Osteoblast (primary cell): ENCODE results near the gene GCN1. TPM values are rescaled to one million over a fixed set of nuclear protein-coding genes. Genes with fewer than 3 reads are reported as not detected.

Experiments
- DNase-seq: peaks from one replicate; pipeline ENCODE4 v3.0.0; 2011; ENCODE audit warnings: low spot score, mixed read lengths; ENCODE audit not compliant: insufficient read length; ENCODE audit errors: missing footprints
- H2AFZ ChIP-seq: 2 replicates; pipeline ENCODE4 v1.6.0; 2011; ENCODE audit warnings: mild to moderate bottlenecking, low read length
- H3K27ac ChIP-seq: 2 replicates; pipeline ENCODE4 v1.5.1; 2011; ENCODE audit warnings: mild to moderate bottlenecking, low read depth, low read length, moderate library complexity
- H3K27me3 ChIP-seq: 2 replicates; pipeline ENCODE4 v1.6.0; 2012; ENCODE audit warnings: mild to moderate bottlenecking, control low read depth, inconsistent platforms, low read length, moderate library complexity; ENCODE audit not compliant: insufficient read depth
- H3K36me3 ChIP-seq: 2 replicates; pipeline ENCODE4 v1.5.1; 2011; ENCODE audit warnings: mild to moderate bottlenecking, low read length, control low read depth, moderate library complexity; ENCODE audit not compliant: insufficient read depth
- H3K4me1 ChIP-seq: 2 replicates; pipeline ENCODE4 v1.5.1; 2011; ENCODE audit warnings: mild to moderate bottlenecking, low read length, control low read depth, moderate library complexity; ENCODE audit not compliant: insufficient read depth
- H3K4me2 ChIP-seq: 2 replicates; pipeline ENCODE4 v1.6.0; 2011; ENCODE audit warnings: mild to moderate bottlenecking, low read length; ENCODE audit not compliant: insufficient read depth
- H3K4me3 ChIP-seq: fragments of 200-600 bp; sonication (generic); 3 replicates; pipeline ENCODE4 v1.5.1; 2012; ENCODE audit warnings: mild to moderate bottlenecking, low read length, inconsistent platforms; ENCODE audit not compliant: insufficient read depth
- H3K79me2 ChIP-seq: 2 replicates; pipeline ENCODE4 v1.6.0; 2012; ENCODE audit warnings: mild to moderate bottlenecking, low read length, control low read depth, inconsistent platforms; ENCODE audit not compliant: insufficient read depth
- H3K9me3 ChIP-seq: 2 replicates; pipeline ENCODE4 v1.5.1; 2011; ENCODE audit warnings: low read depth, low read length, control low read depth
- H4K20me1 ChIP-seq: 2 replicates; pipeline ENCODE4 v1.6.0; 2012; ENCODE audit warnings: mild to moderate bottlenecking, low read length, control low read depth; ENCODE audit not compliant: insufficient read depth
- CTCF ChIP-seq: IDR thresholded peaks from 2 replicates; pipeline ENCODE4 v1.5.1; 2011; ENCODE audit warnings: mild to moderate bottlenecking, low read depth, low read length, moderate library complexity; ENCODE audit errors: extremely low read depth
- total RNA-seq: library from RNA; depleted of rRNA; stranded (reverse); fragments of >200 nt; gene quantifications from 2 replicates; pipeline ENCODE4 v1.2.3, GENCODE V29; 2012

Gene GCN1
- total RNA-seq, 1 donor: 103 TPM

GRCh38 chr12:120125792-120126634, 68.5 kb downstream of the GCN1 start:
- no peak for TF ChIP-seq CTCF
- H3K27me3 ChIP-seq: no peaks in the 10 kb centered on the region
- peaks cover 11% of the 10 kb centered on the region for H3K4me1 ChIP-seq
- peak; percentile 85 for DNase-seq
- H3K27ac ChIP-seq: peak overlapping the region; percentile 8
- H3K4me3 ChIP-seq: no peak overlapping the region
- no peak overlapping the region for H3K4me2 ChIP-seq
- no peaks in the 10 kb centered on the region for H3K9me3 ChIP-seq
- H4K20me1 ChIP-seq: peaks cover 5% of the 10 kb centered on the region
- no peaks in the 10 kb centered on the region for H3K79me2 ChIP-seq
- no peak overlapping the region for H2AFZ ChIP-seq
- H3K36me3 ChIP-seq: peaks cover 52% of the 10 kb centered on the region

- no peak for TF ChIP-seq CTCF
- peaks cover 42% of the 10 kb centered on the region for H3K36me3 ChIP-seq
- no peak for DNase-seq
- H3K4me1 ChIP-seq: peaks cover 11% of the 10 kb centered on the region
- H3K27ac ChIP-seq: no peak overlapping the region
- no peaks in the 10 kb centered on the region for H3K79me2 ChIP-seq
- H3K4me2 ChIP-seq: no peak overlapping the region
- no peak overlapping the region for H3K4me3 ChIP-seq
- H4K20me1 ChIP-seq: peaks cover 5% of the 10 kb centered on the region
- no peaks in the 10 kb centered on the region for H3K27me3 ChIP-seq
- H2AFZ ChIP-seq: no peak overlapping the region
- no peaks in the 10 kb centered on the region for H3K9me3 ChIP-seq
These were observed 69.5 kb downstream of the GCN1 start for GRCh38 chr12:120125029-120125428.

GRCh38 chr12:120121766-120122293, 72.7 kb downstream of the GCN1 start:
- H3K4me3 ChIP-seq: no peak overlapping the region
- no peak for TF ChIP-seq CTCF
- no peaks in the 10 kb centered on the region for H3K27me3 ChIP-seq
- H3K36me3 ChIP-seq: peaks cover 11% of the 10 kb centered on the region
- no peak overlapping the region for H3K4me2 ChIP-seq
- DNase-seq: no peak
- H2AFZ ChIP-seq: no peak overlapping the region
- H4K20me1 ChIP-seq: peaks cover 13% of the 10 kb centered on the region
- H3K79me2 ChIP-seq: peaks cover 14% of the 10 kb centered on the region
- H3K27ac ChIP-seq: no peak overlapping the region
- peaks cover 36% of the 10 kb centered on the region for H3K4me1 ChIP-seq
- no peaks in the 10 kb centered on the region for H3K9me3 ChIP-seq

GRCh38 chr12:120121343-120121742, 73.2 kb downstream of the GCN1 start:
- Histone ChIP-seq H3K27ac (no peak overlapping the region), H3K79me2 (peaks cover 15% of the 10 kb centered on the region), H3K4me1 (peaks cover 31% of the 10 kb centered on the region), H2AFZ (no peak overlapping the region), H3K4me3 (no peak overlapping the region), H3K4me2 (no peak overlapping the region), H3K27me3 (no peaks in the 10 kb centered on the region), H3K9me3 (no peaks in the 10 kb centered on the region), H3K36me3 (peaks cover 6% of the 10 kb centered on the region), H4K20me1 (peaks cover 11% of the 10 kb centered on the region)
- peak; percentile 8 for DNase-seq
- no peak for TF ChIP-seq CTCF
